IPS DF 6.9 (cell line): ENCODE data around the gene RPL28.
"Not testable (repeated sequence)": the region's sequence is repeated elsewhere in the genome, so short reads cannot be mapped to it uniquely, and the experiment has no call there.

Experiments used
- DNase-seq: peaks from one replicate; pipeline ENCODE4 v3.0.0-alpha.2; 2013; ENCODE audit warnings: low read depth, low spot score
- H3K27ac ChIP-seq: one replicate; pipeline ENCODE4 v1.5.1; 2013; ENCODE audit warnings: low read length, control low read depth
- H3K27me3 ChIP-seq: 2 replicates; pipeline ENCODE4 v1.6.1; 2013; ENCODE audit warnings: mild to moderate bottlenecking, low read length; ENCODE audit not compliant: control insufficient read depth, insufficient read depth
- H3K36me3 ChIP-seq: 2 replicates; pipeline ENCODE4 v1.6.1; 2013; ENCODE audit warnings: low read length; ENCODE audit not compliant: control insufficient read depth, insufficient read depth
- H3K4me1 ChIP-seq: 2 replicates; pipeline ENCODE4 v1.6.1; 2013; ENCODE audit warnings: low read length; ENCODE audit not compliant: control insufficient read depth, insufficient read depth
- H3K4me3 ChIP-seq: 2 replicates; pipeline ENCODE4 v1.5.1; 2013; ENCODE audit warnings: mild to moderate bottlenecking, low read length
- H3K9me3 ChIP-seq: 2 replicates; pipeline ENCODE4 v1.6.1; 2013; ENCODE audit warnings: low read length, inconsistent platforms; ENCODE audit not compliant: control insufficient read depth, insufficient read depth
- WGBS: extraction: QIAGEN DNeasy Blood & Tissue Kit; methylation state at CpG from one replicate; pipeline ENCODE4 v1.1.7; 2013; ENCODE audit warnings: mixed read lengths, missing lambda C conversion rate; ENCODE audit not compliant: insufficient read length, insufficient coverage; 5-methylcytosine and 5-hydroxymethylcytosine counted together

RPL28 gene

GRCh38 chr19:55418185-55418584 is 32.5 kb downstream of the RPL28 start:
- no CpG with 5 or more reads among the region's 7 CpGs for WGBS
- no peaks in the 10 kb centered on the region for H3K36me3 ChIP-seq
- no peaks in the 10 kb centered on the region for H3K9me3 ChIP-seq
- no peak overlapping the region for H3K27ac ChIP-seq
- no peaks in the 10 kb centered on the region for H3K4me1 ChIP-seq
- H3K27me3 ChIP-seq = no peaks in the 10 kb centered on the region
- H3K4me3 ChIP-seq = no peak overlapping the region
- DNase-seq = no peak

GRCh38 chr19:55419103-55419502 is 33.4 kb downstream of the RPL28 start:
- Histone ChIP-seq H3K36me3 (no peaks in the 10 kb centered on the region), H3K9me3 (no peaks in the 10 kb centered on the region), H3K27ac (no peak overlapping the region), H3K4me3 (no peak overlapping the region), H3K4me1 (no peaks in the 10 kb centered on the region; the same call in 1 of the 2 replicates), H3K27me3 (no peaks in the 10 kb centered on the region)
- WGBS = no CpG with 5 or more reads among the region's 5 CpGs
- no peak for DNase-seq

GRCh38 chr19:55419624-55420236 is 34.0 kb downstream of the RPL28 start:
- Histone ChIP-seq H3K4me3 (no peak overlapping the region), H3K27ac (no peak overlapping the region), H3K9me3 (no peaks in the 10 kb centered on the region), H3K4me1 (no peaks in the 10 kb centered on the region; the same call in 1 of the 2 replicates), H3K27me3 (no peaks in the 10 kb centered on the region), H3K36me3 (no peaks in the 10 kb centered on the region)
- WGBS = no CpG with 5 or more reads among the region's 5 CpGs
- DNase-seq = no peak

- not testable (repeated sequence) for H3K9me3 ChIP-seq, H3K27ac ChIP-seq, H3K4me1 ChIP-seq, DNase-seq, H3K36me3 ChIP-seq, H3K27me3 ChIP-seq, H3K4me3 ChIP-seq
- no CpG with 5 or more reads among the region's 4 CpGs for WGBS
These were observed 35.5 kb downstream of the RPL28 start for GRCh38 chr19:55421281-55421680.

- H3K4me3 ChIP-seq = no peak overlapping the region
- no peak for DNase-seq
- H3K36me3 ChIP-seq = no peaks in the 10 kb centered on the region
- no peaks in the 10 kb centered on the region; the same call in 1 of the 2 replicates for H3K4me1 ChIP-seq
- WGBS = no CpG with 5 or more reads among the region's 13 CpGs
- no peaks in the 10 kb centered on the region for H3K9me3 ChIP-seq
- no peaks in the 10 kb centered on the region for H3K27me3 ChIP-seq
- H3K27ac ChIP-seq = no peak overlapping the region
These were observed 37.7 kb downstream of the RPL28 start for GRCh38 chr19:55423225-55424005.

- no peak overlapping the region for H3K4me3 ChIP-seq
- H3K36me3 ChIP-seq = no peaks in the 10 kb centered on the region
- no CpG with 5 or more reads among the region's 3 CpGs for WGBS
- no peaks in the 10 kb centered on the region; the same call in 1 of the 2 replicates for H3K4me1 ChIP-seq
- H3K27me3 ChIP-seq = no peaks in the 10 kb centered on the region
- H3K9me3 ChIP-seq = no peaks in the 10 kb centered on the region
- no peak overlapping the region for H3K27ac ChIP-seq
- DNase-seq = no peak
These were observed 38.8 kb downstream of the RPL28 start for GRCh38 chr19:55424518-55424917.

GRCh38 chr19:55426042-55426441 is 40.3 kb downstream of the RPL28 start:
- Histone ChIP-seq H3K27me3 (no peaks in the 10 kb centered on the region), H3K4me3 (no peak overlapping the region), H3K27ac (no peak overlapping the region), H3K4me1 (no peaks in the 10 kb centered on the region; the same call in 1 of the 2 replicates), H3K9me3 (no peaks in the 10 kb centered on the region), H3K36me3 (no peaks in the 10 kb centered on the region)
- DNase-seq = no peak
- no CpG with 5 or more reads among the region's 2 CpGs for WGBS

GRCh38 chr19:55431183-55431582 is 45.5 kb downstream of the RPL28 start:
- no peaks in the 10 kb centered on the region; the same call in 1 of the 2 replicates for H3K36me3 ChIP-seq
- no peaks in the 10 kb centered on the region for H3K4me1 ChIP-seq
- H3K9me3 ChIP-seq = no peaks in the 10 kb centered on the region
- no peak overlapping the region for H3K4me3 ChIP-seq
- H3K27me3 ChIP-seq = no peaks in the 10 kb centered on the region
- no peak for DNase-seq
- no peak overlapping the region for H3K27ac ChIP-seq
- no CpG with 5 or more reads among the region's 1 CpG for WGBS

- H3K27ac ChIP-seq = no peak overlapping the region
- no peaks in the 10 kb centered on the region for H3K4me1 ChIP-seq
- no peaks in the 10 kb centered on the region for H3K9me3 ChIP-seq
- no peaks in the 10 kb centered on the region for H3K27me3 ChIP-seq
- H3K4me3 ChIP-seq = no peak overlapping the region
- H3K36me3 ChIP-seq = no peaks in the 10 kb centered on the region; the same call in 1 of the 2 replicates
- no peak for DNase-seq
- no CpG with 5 or more reads among the region's 14 CpGs for WGBS
These were observed 46.7 kb downstream of the RPL28 start for GRCh38 chr19:55432241-55432959.

GRCh38 chr19:55433292-55433691 is 47.6 kb downstream of the RPL28 start:
- Histone ChIP-seq H3K4me3 (no peak overlapping the region), H3K27me3 (no peaks in the 10 kb centered on the region), H3K4me1 (peaks cover 3% of the 10 kb centered on the region; the same call in 1 of the 2 replicates), H3K9me3 (no peaks in the 10 kb centered on the region), H3K36me3 (no peaks in the 10 kb centered on the region; the same call in 1 of the 2 replicates), H3K27ac (no peak overlapping the region)
- WGBS = no CpG with 5 or more reads among the region's 48 CpGs
- no peak for DNase-seq
